SK-N-SH (cell line): ENCODE measurements around the gene NLK.

ENCODE experiments used
- CHD2 ChIP-seq: fragments of 150-350 bp; IDR thresholded peaks from 2 replicates; pipeline ENCODE4 v1.6.1; 2018; ENCODE audit warnings: low read length; ENCODE audit not compliant: partially characterized antibody
- RAD21 ChIP-seq: IDR thresholded peaks from 2 replicates; pipeline ENCODE4 v1.6.1; 2012; ENCODE audit warnings: mild to moderate bottlenecking, low read length
- SIN3A ChIP-seq: IDR thresholded peaks from 2 replicates; pipeline ENCODE4 v1.6.1; 2012; ENCODE audit warnings: low read depth, mild to moderate bottlenecking, low read length, moderate library complexity, borderline replicate concordance
- TF ChIP-seq, protein P1 (sequence below): fragments of 200-600 bp; sonication (generic); IDR thresholded peaks from 2 replicates; pipeline ENCODE4 v1.6.1; 2017; ENCODE audit warnings: antibody characterized with exemption, mild to moderate bottlenecking, moderate library complexity
- TF ChIP-seq, protein P2 (sequence below): IDR thresholded peaks from 2 replicates; pipeline ENCODE4 v1.6.1; 2012; ENCODE audit warnings: mild to moderate bottlenecking, low read depth, low read length, moderate library complexity

DNA sequence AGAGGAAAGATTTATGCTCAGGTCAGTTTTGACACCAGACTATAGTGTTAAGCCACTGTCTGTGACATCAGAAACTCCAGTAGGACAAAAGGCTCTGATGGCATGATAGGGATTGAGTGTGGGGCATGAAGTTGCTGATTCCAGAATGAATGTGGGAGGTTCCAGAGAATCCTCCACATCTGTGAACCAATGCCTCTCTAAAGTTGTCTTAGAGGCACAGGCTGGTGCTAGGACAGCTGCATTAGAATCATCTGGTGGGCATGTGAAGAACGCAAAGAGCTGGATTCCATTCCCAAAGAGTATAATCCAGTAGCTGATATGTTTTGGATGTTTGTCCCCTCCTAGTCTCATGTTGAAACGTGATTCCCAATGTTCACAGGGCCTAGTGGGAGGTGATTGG is 32.1 kb upstream of the NLK start:
- TF ChIP-seq, protein P1, sequence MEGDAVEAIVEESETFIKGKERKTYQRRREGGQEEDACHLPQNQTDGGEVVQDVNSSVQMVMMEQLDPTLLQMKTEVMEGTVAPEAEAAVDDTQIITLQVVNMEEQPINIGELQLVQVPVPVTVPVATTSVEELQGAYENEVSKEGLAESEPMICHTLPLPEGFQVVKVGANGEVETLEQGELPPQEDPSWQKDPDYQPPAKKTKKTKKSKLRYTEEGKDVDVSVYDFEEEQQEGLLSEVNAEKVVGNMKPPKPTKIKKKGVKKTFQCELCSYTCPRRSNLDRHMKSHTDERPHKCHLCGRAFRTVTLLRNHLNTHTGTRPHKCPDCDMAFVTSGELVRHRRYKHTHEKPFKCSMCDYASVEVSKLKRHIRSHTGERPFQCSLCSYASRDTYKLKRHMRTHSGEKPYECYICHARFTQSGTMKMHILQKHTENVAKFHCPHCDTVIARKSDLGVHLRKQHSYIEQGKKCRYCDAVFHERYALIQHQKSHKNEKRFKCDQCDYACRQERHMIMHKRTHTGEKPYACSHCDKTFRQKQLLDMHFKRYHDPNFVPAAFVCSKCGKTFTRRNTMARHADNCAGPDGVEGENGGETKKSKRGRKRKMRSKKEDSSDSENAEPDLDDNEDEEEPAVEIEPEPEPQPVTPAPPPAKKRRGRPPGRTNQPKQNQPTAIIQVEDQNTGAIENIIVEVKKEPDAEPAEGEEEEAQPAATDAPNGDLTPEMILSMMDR: no peak
- TF ChIP-seq, protein P2, sequence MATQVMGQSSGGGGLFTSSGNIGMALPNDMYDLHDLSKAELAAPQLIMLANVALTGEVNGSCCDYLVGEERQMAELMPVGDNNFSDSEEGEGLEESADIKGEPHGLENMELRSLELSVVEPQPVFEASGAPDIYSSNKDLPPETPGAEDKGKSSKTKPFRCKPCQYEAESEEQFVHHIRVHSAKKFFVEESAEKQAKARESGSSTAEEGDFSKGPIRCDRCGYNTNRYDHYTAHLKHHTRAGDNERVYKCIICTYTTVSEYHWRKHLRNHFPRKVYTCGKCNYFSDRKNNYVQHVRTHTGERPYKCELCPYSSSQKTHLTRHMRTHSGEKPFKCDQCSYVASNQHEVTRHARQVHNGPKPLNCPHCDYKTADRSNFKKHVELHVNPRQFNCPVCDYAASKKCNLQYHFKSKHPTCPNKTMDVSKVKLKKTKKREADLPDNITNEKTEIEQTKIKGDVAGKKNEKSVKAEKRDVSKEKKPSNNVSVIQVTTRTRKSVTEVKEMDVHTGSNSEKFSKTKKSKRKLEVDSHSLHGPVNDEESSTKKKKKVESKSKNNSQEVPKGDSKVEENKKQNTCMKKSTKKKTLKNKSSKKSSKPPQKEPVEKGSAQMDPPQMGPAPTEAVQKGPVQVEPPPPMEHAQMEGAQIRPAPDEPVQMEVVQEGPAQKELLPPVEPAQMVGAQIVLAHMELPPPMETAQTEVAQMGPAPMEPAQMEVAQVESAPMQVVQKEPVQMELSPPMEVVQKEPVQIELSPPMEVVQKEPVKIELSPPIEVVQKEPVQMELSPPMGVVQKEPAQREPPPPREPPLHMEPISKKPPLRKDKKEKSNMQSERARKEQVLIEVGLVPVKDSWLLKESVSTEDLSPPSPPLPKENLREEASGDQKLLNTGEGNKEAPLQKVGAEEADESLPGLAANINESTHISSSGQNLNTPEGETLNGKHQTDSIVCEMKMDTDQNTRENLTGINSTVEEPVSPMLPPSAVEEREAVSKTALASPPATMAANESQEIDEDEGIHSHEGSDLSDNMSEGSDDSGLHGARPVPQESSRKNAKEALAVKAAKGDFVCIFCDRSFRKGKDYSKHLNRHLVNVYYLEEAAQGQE: no peak
- TF ChIP-seq SIN3A (no peak), CHD2 (no peak), RAD21 (no peak)
